HFF-Myc (cell line): ENCODE measurements around the gene PRAMEF1.

Source experiments
- DNase-seq: peaks from one replicate; pipeline ENCODE4 v3.0.0-alpha.2; 2011; ENCODE audit warnings: low read depth; ENCODE audit errors: extremely low read depth
- H3K4me3 ChIP-seq: replicated peaks from 2 replicates; pipeline ENCODE4 v1.5.1; 2011; ENCODE audit warnings: low read depth, mild to moderate bottlenecking, control low read depth, low read length
- TF ChIP-seq, protein P1 (sequence below): IDR thresholded peaks from 2 replicates; pipeline ENCODE4 v1.5.1; 2012; ENCODE audit warnings: mild to moderate bottlenecking, low read depth, low read length, control low read depth; ENCODE audit errors: missing control alignments

Gene PRAMEF1

DNA sequence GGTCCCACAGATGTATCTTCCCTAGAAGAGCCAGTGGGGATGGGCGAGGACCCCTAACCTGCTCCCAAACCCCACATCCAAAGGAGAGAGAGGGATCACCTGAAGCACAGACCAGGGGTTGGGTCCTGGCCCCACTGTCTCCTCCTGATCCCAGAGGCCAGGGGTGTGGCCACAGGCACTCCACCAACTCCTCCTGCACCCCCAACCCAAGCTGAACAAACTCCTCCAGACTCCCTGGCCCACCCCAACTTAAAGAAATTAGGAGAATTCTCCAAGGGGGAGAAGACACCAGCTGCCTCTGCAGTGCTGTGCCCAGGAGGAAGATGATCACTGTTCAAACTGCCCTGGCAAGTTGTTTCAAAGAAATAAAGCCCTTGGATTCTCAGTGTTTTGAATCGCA lies 22.2 kb upstream of the PRAMEF1 start:
- H3K4me3 ChIP-seq = no peak overlapping the region
- TF ChIP-seq, protein P1, sequence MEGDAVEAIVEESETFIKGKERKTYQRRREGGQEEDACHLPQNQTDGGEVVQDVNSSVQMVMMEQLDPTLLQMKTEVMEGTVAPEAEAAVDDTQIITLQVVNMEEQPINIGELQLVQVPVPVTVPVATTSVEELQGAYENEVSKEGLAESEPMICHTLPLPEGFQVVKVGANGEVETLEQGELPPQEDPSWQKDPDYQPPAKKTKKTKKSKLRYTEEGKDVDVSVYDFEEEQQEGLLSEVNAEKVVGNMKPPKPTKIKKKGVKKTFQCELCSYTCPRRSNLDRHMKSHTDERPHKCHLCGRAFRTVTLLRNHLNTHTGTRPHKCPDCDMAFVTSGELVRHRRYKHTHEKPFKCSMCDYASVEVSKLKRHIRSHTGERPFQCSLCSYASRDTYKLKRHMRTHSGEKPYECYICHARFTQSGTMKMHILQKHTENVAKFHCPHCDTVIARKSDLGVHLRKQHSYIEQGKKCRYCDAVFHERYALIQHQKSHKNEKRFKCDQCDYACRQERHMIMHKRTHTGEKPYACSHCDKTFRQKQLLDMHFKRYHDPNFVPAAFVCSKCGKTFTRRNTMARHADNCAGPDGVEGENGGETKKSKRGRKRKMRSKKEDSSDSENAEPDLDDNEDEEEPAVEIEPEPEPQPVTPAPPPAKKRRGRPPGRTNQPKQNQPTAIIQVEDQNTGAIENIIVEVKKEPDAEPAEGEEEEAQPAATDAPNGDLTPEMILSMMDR = no peak
- no peak for DNase-seq

DNA sequence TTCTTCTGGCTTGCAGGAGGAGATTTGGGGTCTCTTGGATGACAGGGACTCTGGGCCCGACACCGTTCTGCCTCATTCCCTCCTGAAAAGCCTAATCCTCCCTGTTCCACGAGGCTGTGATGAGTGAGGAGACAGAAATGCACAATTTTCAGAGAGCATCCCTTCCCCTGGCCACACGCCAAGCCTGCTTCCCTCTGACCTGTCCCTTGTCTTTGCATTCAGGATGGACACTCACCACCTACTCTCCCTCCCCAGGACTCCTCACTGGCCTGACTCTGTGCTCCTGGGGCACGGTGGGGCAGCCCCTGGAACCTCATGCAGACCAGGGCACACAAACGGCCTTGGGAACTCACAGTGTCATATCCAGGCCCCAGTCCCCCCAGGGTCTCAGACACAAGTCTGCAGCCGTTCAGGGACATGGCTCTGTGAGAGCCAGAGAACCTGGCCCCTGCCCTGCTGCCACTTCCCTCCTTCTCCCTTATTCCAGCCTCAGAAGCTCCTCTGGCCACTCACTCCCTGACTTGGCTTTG lies 21.2 kb upstream of the PRAMEF1 start:
- TF ChIP-seq, protein P1 = no peak
- DNase-seq = no peak
- H3K4me3 ChIP-seq = no peak overlapping the region

DNA sequence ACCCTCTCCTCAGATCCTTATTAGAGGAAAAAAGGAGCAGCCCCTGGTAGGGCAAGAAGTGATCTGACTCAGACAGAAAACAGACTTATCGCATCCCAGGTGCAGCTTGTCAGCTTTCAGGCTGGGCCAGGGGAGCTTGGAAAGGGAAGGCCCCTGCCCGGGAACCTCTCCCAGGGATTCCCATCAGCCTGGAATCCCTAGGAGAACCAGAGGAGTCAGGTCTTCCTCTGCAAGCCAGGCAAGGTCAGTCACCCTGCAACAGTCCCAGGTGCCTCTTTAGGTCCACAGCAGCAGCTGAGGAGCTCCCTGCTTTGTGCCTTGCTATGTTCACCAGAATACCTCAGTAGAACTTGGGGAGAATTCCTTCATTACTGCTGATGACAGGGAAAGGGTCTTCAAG lies 20.6 kb upstream of the PRAMEF1 start:
- TF ChIP-seq, protein P1 = no peak
- no peak overlapping the region for H3K4me3 ChIP-seq
- no peak for DNase-seq

DNA sequence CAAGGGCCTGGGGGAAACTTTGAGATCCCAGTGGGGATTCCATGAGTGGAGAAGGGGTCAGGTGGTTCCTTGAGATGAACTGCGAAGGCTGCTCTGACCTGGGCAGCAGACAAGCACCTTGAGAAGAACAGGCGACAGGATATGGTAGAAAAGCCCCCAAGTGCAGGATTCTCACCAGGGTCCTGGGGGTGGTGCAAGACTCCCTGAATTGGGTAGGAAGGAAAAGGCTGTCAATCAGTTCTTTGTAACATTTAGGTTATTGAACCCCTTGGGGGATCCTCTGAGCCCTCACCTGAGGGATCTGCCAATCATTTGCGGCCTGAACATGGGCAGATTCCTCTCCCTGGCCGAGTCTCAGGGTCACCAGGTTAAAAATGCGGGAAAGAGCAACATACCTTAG lies 20.0 kb upstream of the PRAMEF1 start:
- H3K4me3 ChIP-seq = no peak overlapping the region
- TF ChIP-seq, protein P1 = no peak
- no peak for DNase-seq

DNA sequence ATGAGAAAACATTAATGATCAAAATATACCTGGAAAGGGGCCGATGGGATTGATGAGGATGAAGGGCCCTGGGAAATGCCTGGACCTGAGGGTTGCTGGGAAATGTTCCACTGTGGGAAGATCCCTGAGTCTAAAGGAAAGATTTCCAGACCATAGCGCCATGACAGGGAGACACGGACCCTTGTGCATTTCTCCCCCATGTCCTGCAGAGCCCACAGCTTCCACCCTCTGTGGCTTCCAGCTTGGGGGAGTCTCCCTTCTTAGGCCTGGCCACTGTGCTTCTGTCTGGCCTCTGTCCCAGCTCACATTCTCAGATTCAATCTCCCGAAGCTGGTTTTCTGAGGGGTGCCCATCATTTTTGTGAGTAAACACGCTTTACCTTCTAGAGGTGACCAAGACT lies 18.7 kb upstream of the PRAMEF1 start:
- no peak overlapping the region for H3K4me3 ChIP-seq
- DNase-seq = no peak
- TF ChIP-seq, protein P1 = no peak

DNA sequence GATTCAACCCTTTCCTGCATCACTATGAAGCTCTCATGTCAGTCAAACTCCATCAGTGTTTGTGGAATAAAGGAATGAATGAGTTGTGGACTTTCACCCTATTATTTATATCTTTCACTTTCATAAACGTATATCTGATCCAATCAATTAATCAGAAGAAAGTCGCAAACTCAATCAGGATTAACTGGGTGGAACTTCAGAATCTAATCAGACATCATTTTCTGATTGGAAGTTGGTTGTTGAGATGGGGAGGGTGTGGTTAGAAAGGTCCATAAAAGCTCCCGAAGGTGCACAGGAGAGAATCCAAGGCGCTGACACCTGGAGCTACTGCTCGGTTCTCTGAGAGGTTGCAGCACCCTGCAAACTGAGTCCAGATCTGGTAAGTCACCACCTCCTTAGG lies 17.8 kb upstream of the PRAMEF1 start, which contains the start of gene PRAMEF12:
Gene PRAMEF12, plus strand, starts transcription at position 301 of the 400 bp plus-strand sequence. CDS start 1,130 bp downstream, outside the sequence.
- H3K4me3 ChIP-seq = no peak within 1 kb of the TSS
- no peak for DNase-seq
- TF ChIP-seq, protein P1 = no peak

DNA sequence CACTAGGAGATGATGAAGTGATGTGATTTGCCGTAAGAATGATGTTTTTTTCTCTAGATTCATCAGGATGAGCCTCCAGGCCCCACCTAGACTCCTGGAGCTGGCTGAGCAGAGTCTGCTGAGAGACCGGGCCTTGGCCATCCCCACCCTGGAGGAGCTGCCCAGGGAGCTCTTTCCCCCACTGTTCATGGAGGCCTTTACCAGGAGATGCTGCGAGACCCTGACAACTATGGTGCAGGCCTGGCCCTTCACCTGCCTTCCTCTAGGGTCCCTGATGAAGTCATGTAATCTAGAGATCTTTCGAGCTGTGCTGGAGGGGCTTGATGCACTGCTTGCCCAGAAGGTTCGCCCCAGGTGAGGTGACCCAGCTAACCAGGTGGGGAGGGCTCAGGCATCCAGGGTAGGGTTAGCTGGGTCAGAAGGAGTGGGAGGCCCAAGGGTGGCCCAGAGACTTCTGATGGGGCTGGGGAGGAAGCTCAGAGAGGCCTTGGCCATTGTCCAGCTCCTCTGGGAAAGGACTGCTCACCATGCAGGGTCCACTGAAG lies 16.3 kb upstream of the PRAMEF1 start:
- TF ChIP-seq, protein P1 = no peak
- no peak overlapping the region for H3K4me3 ChIP-seq
- no peak for DNase-seq
